ENCODE results near the gene CCT8.

- TF ChIP-seq POLR2A (IDR thresholded peaks at IDR 0.05) (no peak), CTCF (IDR thresholded peaks at IDR 0.05) (no peak)
Measured at GRCh38 chr21:29085106-29085752, 11.8 kb upstream of the CCT8 start.

Data from sigmoid colon (tissue), 3 donors.